NCI-H345 (cell line): ENCODE results near the gene FHAD1.

ENCODE experiments used
- DNase-seq: peaks from one replicate; lab custom pipeline; 2025; lab: John Stamatoyannopoulos, UW

Gene FHAD1

GRCh38 chr1:15326691-15327588 is 79.9 kb downstream of the FHAD1 start:
- no peak for DNase-seq

- DNase-seq = no peak
These were observed 81.5 kb downstream of the FHAD1 start for GRCh38 chr1:15328351-15329103.

- DNase-seq = no peak
These were observed 82.2 kb downstream of the FHAD1 start for GRCh38 chr1:15329104-15329820.

- DNase-seq = no peak
These were observed 83.0 kb downstream of the FHAD1 start for GRCh38 chr1:15330028-15330427.

GRCh38 chr1:15331180-15331579 is 84.2 kb downstream of the FHAD1 start:
- no peak for DNase-seq

DNA sequence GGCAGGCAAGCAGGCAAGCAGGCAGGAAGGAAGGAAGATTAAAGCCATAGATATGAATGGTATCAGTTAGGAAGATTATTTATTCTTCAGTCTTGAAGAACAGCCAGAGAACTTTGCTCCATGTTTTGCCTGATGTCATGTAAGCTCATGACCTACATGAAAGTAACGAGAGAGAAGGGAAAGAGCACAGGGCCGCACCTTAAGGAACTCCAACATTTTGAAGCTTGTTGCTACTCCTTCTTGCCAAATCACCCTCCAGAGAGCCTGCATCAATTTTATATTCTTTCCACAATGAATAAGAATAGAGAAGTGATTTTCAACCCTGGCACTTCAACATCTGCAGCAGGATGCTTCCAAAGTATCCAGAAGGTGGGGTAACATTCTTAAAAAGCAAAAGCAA is 84.7 kb downstream of the FHAD1 start:
- no peak for DNase-seq

DNA sequence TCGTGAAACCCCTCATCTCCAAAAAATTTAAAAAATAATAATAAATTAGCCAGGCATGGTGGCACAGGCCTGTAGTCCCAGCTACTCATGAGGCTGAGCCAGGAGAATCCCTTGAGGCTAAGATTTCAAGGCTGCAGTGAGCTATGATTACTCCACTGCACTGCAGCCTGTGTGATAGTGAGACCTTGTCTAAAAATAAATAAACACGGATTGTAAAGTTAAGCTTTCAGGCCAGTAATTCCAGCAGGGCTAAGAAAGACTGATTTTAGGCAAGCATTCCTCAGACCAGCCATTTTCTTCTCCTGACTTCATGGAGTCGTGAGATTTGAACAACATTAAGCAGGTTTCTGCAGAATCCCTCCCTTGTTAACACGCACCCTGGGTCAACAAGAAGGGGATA is 85.5 kb downstream of the FHAD1 start:
- no peak for DNase-seq

DNA sequence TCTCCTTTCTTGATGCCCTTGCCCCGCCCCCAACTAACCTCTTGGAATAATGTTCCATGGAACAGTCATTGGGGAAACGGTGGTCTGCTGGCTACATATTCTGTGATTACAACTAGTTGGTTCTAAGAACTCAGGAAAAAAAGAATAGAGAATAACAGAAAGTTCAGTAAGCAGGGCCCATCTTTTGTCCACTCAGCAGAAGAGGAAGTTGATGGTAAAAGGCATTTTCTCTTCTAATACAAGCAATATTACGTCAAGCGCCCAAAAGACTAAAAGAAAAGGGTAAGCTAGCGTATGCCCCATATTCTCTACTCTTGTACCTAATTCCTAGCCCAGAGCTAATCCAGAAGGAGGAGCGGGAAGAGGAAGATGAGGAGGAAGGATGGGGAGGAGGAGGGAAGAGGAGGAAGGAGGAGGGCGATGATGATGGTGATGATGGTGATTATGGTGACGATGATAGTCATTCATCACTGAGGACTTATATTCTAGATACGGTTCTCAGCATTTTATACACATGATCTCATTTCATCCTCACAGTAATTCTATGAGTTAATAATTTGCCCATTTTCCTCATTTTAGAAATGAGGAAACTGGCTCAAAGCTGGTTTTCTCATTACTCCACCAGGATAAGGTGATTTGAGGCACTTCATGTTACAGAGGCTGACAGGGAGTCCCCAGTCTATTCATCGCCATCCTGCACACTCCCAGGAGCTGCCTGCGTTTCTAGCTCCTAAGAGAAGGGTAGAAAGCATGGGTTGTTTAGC is 86.1 kb downstream of the FHAD1 start:
- DNase-seq = no peak

DNA sequence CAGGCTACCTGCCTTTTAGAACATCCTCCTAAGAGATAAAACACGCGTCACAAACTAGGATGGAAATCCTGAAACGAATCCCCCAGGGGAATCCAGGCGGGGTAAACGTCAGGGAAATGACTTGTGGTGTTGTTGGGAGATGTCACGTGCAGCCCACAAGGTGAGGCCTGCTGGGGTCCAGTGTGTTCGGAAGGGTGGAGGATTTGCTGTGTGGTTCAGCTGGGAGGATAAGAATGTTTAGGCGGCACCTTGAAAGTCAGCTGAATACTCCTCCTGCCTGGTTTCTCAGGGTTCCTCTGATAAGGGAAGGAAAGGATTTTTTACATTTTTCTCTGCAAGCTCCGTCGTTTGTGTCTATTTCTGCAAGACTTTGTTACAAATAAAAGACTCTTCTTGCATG is 88.0 kb downstream of the FHAD1 start:
- DNase-seq = no peak

DNA sequence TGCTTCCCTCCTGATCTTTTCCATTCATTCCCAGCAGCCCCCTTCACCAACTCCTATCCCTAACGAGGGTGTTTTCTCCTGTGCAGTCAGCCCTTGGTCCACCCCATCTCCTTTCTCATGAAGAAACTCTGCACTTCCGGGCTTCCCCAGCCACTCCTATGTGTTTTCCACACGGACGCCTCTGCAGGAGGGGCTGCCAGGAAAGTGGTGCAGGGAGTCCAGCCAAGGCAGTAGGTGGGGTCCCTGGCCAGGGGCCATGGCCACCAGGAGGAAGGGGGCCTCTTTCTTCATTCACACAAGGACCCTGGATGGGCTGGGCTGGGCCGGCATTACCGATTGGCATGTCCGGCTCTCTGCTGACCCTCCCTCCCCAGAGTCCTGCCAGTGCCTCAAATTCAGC is 89.8 kb downstream of the FHAD1 start:
- no peak for DNase-seq

DNA sequence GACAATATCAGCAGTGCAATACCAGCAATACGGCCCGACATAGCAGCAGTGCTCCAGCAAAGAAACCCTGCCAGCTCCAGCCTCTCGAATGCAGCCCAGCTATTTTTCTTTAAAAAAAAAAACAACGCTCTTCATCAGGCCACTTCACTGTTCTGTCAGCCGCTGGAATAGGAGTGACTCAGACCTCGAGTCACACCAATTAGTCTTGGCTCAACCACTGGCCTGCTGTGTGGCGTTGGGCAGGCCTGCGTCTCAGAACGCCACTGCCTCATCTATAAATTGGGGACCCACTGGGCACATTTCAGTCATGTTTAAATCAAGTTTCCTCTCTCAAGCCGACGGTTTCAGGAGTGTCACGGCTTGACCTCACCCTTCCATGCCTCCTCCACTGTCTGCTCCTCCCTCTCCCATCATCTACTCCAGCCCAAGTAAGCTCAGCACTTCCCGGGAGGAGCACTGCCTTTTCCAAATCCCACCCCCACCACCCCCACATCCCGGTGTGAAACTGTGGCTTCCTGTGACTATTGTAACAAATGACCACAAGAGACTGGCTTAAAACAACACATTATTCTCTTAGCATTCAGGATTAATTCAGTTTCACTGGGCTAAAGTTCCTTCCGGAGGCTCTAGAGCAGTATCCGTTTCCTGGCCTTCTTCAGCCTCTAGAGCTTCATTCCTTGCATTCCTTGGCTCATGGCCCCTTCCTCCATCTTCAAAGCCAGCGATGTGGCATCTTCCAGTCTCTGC is 90.8 kb downstream of the FHAD1 start:
- DNase-seq = no peak

DNA sequence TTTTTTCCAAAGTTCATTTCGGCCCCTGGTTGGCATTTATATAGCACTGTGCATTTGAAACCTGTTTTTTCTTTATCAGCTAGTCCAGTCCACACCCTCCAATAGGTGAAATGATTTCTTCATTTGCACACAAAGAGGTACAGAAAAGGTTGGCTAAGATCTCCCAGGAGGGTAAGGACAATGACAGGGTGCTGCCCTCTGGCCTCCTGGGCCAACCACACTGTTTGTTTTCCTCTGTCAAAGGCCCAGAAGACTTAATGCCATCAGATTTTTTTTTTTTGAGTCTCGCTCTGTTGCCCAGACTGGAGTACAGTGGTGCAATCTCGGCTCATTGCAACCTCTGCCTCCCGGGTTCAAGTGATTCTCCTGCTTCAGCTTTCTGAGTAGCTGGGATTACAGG is 92.5 kb downstream of the FHAD1 start:
- no peak for DNase-seq

DNA sequence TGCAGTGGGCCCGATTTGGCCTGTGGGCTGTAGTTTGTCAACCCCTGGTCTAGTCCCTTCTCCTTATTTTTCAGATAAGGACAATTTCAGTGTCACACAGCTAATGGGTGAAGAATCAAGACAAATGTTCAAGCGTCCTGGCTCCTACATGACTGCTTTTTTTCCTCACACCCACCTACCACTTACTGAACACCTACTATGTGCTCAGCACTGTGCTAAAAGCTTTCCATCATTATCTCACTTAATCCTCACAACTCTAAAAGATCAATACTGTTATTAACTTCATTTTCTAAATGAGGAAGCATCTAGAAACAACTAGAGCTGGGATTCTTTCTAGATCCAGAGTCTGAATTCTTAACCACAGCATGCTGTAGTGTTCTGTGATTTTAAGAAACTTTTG is 94.2 kb downstream of the FHAD1 start:
- no peak for DNase-seq

DNA sequence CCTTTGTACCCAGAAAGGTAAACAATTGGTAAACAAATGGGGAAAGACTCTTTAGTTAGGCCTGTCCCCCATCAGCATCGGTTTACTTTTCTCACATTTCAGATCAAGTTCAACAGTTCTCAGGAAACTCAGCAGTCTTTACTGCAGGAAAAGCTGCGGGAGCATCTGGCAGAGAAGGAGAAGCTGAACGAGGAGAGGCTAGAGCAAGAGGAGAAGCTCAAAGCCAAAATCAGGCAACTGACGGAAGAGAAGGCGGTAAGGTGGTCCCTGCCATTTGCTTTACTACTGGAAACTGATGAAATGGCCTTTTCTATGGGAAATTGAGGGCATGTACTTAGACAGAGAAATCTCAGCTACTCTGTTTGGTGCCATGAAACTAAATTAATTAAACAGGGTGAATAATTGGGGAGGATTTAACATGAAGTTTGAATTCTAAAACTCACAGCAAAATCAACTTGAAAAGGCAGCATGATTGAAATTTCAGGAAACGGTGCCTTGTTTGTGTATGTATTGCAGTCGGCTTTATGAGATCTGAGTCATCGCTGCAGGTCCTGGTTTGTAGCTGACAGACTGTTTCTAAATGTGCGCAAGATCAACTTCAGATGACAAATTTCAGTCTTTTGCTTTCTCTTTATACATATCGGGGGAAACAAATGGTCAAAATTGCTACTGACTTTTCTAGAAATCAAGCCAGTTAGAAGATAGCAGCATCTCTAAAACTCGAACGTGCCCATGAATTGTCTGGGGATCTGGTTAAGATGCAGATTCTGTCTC is 94.8 kb downstream of the FHAD1 start:
- no peak for DNase-seq

GRCh38 chr1:15342408-15342967 is 95.5 kb downstream of the FHAD1 start:
- no peak for DNase-seq

DNA sequence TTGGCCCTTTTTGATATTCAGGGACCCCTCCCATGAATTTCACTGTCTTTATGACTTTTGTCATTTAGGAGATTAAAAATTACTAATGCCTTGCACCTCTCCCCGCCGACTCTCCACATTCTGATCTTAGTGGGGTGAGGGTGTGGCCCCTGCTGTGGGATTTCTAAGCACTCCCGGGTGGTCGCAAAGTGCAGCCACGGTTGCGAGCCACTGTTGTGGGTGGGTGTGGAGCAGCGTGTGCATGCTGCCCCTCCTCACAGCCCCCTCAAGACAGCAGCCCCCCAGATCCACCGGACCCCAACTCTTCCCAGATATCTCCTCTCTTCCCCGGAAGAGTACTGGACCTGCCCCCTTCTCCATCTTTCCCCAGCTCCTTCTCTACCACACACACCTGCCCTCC is 96.1 kb downstream of the FHAD1 start:
- no peak for DNase-seq

GRCh38 chr1:15343729-15344128 is 96.7 kb downstream of the FHAD1 start:
- DNase-seq = no peak

DNA sequence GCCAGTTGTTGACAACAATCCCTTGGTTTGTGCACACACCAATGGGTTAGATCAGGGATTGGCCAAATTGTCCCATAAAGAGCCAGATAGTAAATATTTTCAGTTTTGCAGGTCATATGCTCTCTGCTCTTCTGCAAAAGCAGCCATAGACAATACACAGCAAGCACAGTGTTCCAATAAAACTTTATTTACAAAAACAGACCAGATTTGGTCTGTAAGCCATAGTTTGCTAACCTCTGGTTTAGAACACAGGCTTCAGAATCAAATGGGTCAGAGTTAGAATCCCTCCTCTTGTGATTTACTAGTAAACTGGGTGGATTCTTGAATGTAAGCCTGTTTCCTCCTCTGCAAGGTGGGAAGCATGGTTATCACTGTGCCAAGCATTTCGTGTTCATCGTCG is 97.4 kb downstream of the FHAD1 start:
- no peak for DNase-seq

- no peak for DNase-seq
These were observed 98.0 kb downstream of the FHAD1 start for GRCh38 chr1:15344800-15345704.
